Prostate gland (tissue), 2 donors: ENCODE data around the gene BICRA.

Source experiments
- POLR2A ChIP-seq: fragments of 450-650 bp; IDR thresholded peaks from one replicate; pipeline ENCODE4 v1.6.1; 2016; ENCODE audit warnings: antibody characterized with exemption, mild to moderate bottlenecking
- POLR2AphosphoS5 ChIP-seq: sonication (generic); formaldehyde crosslinking; IDR thresholded peaks from one replicate; pipeline ENCODE4 v1.6.1; 2017; ENCODE audit warnings: antibody characterized with exemption
- TF ChIP-seq, protein P1 (sequence below), 4 experiments: fragments of 200-600 bp in 2 of 4; fragments of 450-650 bp in 2 of 4; sonication (generic) in 2 of 4; IDR thresholded peaks; 1 replicate in 3 of 4; 2 replicates in 1 of 4; pipeline ENCODE4 v1.5.1; 2016 to 2019; ENCODE audit warnings: antibody characterized with exemption in 4 of 4, mild to moderate bottlenecking in 2 of 4, moderate library complexity in 2 of 4

DNA sequence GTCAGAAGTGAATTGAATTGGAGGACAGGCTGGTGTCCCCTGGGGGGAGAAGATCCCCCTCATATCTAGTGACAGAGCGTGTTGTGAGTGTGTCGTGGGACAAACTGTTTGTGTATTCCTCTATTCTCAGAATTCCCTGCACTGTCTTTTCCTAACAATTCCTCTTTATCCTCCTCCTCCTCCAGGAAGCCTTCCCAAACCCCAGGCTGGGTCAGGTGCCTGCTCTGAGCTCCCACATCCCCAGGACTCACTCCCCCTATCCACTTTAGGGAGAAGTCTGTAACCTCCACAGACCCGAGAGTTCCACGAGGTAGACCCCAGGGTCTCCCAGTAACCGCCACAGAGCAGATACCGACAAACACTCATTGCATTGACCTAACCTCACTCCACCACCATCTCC lies 15.1 kb upstream of the BICRA start:
- TF ChIP-seq, protein P1, sequence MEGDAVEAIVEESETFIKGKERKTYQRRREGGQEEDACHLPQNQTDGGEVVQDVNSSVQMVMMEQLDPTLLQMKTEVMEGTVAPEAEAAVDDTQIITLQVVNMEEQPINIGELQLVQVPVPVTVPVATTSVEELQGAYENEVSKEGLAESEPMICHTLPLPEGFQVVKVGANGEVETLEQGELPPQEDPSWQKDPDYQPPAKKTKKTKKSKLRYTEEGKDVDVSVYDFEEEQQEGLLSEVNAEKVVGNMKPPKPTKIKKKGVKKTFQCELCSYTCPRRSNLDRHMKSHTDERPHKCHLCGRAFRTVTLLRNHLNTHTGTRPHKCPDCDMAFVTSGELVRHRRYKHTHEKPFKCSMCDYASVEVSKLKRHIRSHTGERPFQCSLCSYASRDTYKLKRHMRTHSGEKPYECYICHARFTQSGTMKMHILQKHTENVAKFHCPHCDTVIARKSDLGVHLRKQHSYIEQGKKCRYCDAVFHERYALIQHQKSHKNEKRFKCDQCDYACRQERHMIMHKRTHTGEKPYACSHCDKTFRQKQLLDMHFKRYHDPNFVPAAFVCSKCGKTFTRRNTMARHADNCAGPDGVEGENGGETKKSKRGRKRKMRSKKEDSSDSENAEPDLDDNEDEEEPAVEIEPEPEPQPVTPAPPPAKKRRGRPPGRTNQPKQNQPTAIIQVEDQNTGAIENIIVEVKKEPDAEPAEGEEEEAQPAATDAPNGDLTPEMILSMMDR (IDR thresholded peaks at IDR 0.05) = no peak
- no peak for TF ChIP-seq POLR2A
- TF ChIP-seq POLR2AphosphoS5 = no peak
